Nephron (organoid): Measurements from ENCODE around the gene NAA16.

Source experiments
- H3K27ac Mint-ChIP-seq, 3 experiments: 2 replicates each; pipeline ENCODE4 v1.8.0; 2020; ENCODE audit warnings: mixed read lengths in 3 of 3, mild to moderate bottlenecking in 2 of 3, moderate library complexity in 1 of 3
- H3K27me3 Mint-ChIP-seq: 2 replicates; pipeline ENCODE4 v1.8.0; 2021; ENCODE audit warnings: low read depth, mild to moderate bottlenecking, moderate library complexity, mixed read lengths
- H3K36me3 Mint-ChIP-seq: 2 replicates; pipeline ENCODE4 v1.8.0; 2020; ENCODE audit warnings: low read depth, mixed read lengths
- H3K4me1 Mint-ChIP-seq: 2 replicates; pipeline ENCODE4 v1.8.0; 2020; ENCODE audit warnings: mixed read lengths
- H3K4me3 Mint-ChIP-seq, 3 experiments: 2 replicates each; pipeline ENCODE4 v1.8.0; 2020; ENCODE audit warnings: mild to moderate bottlenecking in 3 of 3, mixed read lengths in 3 of 3, moderate library complexity in 2 of 3
- H3K9me3 Mint-ChIP-seq: 2 replicates; pipeline ENCODE4 v1.8.0; 2020; ENCODE audit warnings: mixed read lengths
- CTCF ChIP-seq, 3 experiments: fragments of 200-600 bp; sonication (generic); IDR thresholded peaks; one replicate each; pipeline ENCODE4 v1.5.0; 2021; ENCODE audit warnings: antibody characterized with exemption in 3 of 3; ENCODE audit not compliant: unreplicated experiment in 3 of 3

NAA16 gene

DNA sequence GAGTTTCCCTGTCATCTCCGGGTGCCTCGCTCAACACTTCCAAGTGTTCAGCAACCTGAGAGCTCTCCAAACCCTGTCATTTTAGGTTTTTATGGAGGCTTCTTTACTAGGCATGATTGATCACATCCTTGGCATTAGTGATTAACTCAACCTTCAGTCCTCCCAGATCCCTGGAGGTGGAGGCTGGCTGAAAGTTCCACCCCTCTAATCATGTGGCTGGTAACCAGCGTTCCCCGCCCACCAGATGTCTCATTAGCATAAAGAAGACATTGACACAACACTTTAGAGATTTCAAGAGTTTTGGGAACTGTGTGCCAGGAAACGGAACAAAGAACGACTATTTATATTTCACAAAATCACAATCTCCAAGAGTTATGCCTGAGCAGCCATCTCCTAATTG, 75.1 kb downstream of the NAA16 start:
- H3K36me3 Mint-ChIP-seq = no peaks in the 10 kb centered on the region
- no peaks in the 10 kb centered on the region for H3K4me1 Mint-ChIP-seq
- H3K27ac Mint-ChIP-seq = no peak overlapping the region
- H3K9me3 Mint-ChIP-seq = no peaks in the 10 kb centered on the region
- no peaks in the 10 kb centered on the region for H3K27me3 Mint-ChIP-seq
- no peak for TF ChIP-seq CTCF (IDR thresholded peaks at IDR 0.05; ENCODE audit: unreplicated experiment in 3 of 3)
- no peak overlapping the region for H3K4me3 Mint-ChIP-seq

- no peak overlapping the region for H3K4me3 Mint-ChIP-seq
- H3K9me3 Mint-ChIP-seq = no peaks in the 10 kb centered on the region
- no peaks in the 10 kb centered on the region for H3K4me1 Mint-ChIP-seq
These were observed 76.5 kb downstream of the NAA16 start for GRCh38 chr13:41387576-41387975.

DNA sequence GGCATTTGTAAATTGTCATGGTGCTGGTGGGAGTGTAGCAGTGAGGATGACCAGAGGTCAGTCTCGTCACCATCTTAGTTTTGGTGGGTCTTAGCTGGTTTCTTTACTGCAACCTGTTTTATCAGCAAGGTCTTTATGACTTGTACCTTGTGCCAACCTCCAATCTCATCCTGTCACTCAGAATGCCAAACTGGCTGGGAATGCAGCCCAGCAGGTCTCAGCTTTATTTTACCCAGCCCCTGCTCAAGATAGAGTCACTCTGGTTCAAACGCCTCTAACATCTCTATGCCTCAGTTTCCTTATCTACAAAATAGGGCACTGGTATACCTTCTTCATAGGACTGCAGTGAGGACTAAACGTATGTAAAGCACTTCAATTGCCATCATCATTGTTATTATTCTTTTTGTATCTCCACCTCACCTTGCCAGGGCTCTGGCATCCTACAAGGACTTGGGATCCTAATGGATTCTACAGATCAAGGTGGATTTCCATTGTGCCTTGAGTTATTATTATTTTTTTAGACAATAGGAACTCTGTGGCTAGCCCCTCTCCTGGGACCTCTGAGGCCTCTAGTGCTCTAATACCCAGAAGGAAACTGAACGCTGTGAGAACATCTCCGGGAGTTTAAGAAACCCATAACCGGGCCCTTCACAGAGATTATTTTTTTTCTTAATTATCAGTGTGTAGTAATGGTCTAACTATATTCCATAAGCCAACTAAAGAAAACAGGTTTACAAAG, 77.2 kb downstream of the NAA16 start:
- no peak overlapping the region for H3K4me3 Mint-ChIP-seq
- H3K27ac Mint-ChIP-seq = no peak overlapping the region
- H3K9me3 Mint-ChIP-seq = no peaks in the 10 kb centered on the region
- H3K4me1 Mint-ChIP-seq = no peaks in the 10 kb centered on the region
- H3K36me3 Mint-ChIP-seq = no peaks in the 10 kb centered on the region
- H3K27me3 Mint-ChIP-seq = no peaks in the 10 kb centered on the region
- no peak for TF ChIP-seq CTCF (IDR thresholded peaks at IDR 0.05; ENCODE audit: unreplicated experiment in 3 of 3)

More at GRCh38 chr13:41387576-41387975, 76.5 kb downstream of the NAA16 start:
- no peaks in the 10 kb centered on the region for H3K27me3 Mint-ChIP-seq
- no peak overlapping the region for H3K27ac Mint-ChIP-seq
- no peaks in the 10 kb centered on the region for H3K36me3 Mint-ChIP-seq
- no peak for TF ChIP-seq CTCF (IDR thresholded peaks at IDR 0.05; ENCODE audit: unreplicated experiment in 3 of 3)

- no peak overlapping the region for H3K27ac Mint-ChIP-seq
- H3K9me3 Mint-ChIP-seq = no peaks in the 10 kb centered on the region
- no peak for TF ChIP-seq CTCF (IDR thresholded peaks at IDR 0.05; ENCODE audit: unreplicated experiment in 3 of 3)
- H3K27me3 Mint-ChIP-seq = no peaks in the 10 kb centered on the region
- H3K36me3 Mint-ChIP-seq = no peaks in the 10 kb centered on the region
- H3K4me3 Mint-ChIP-seq = no peak overlapping the region
- H3K4me1 Mint-ChIP-seq = no peaks in the 10 kb centered on the region
These were observed 78.5 kb downstream of the NAA16 start for GRCh38 chr13:41389580-41389979.

GRCh38 chr13:41394166-41394565, 83.1 kb downstream of the NAA16 start:
- H3K4me1 Mint-ChIP-seq = no peaks in the 10 kb centered on the region

More at GRCh38 chr13:41394166-41394565, 83.1 kb downstream of the NAA16 start:
- H3K27me3 Mint-ChIP-seq = no peaks in the 10 kb centered on the region
- TF ChIP-seq CTCF (IDR thresholded peaks at IDR 0.05; ENCODE audit: unreplicated experiment in 3 of 3) = no peak
- H3K4me3 Mint-ChIP-seq = no peak overlapping the region
- H3K27ac Mint-ChIP-seq = no peak overlapping the region
- H3K9me3 Mint-ChIP-seq = no peaks in the 10 kb centered on the region
- H3K36me3 Mint-ChIP-seq = no peaks in the 10 kb centered on the region
